ENCODE measurements around the gene PLK2.

Gene PLK2

GRCh38 chr5:58477760-58478376, 18.0 kb upstream of the PLK2 start:
- FAIRE-seq: peak; percentile 90

GRCh38 chr5:58475404-58475803, 15.5 kb upstream of the PLK2 start:
- FAIRE-seq: no peak

- no peak for FAIRE-seq
Observed at GRCh38 chr5:58469896-58470295, 10.0 kb upstream of the PLK2 start.

GRCh38 chr5:58466939-58467338, 7.1 kb upstream of the PLK2 start:
- no peak for FAIRE-seq

GRCh38 chr5:58462623-58463230, 2.8 kb upstream of the PLK2 start:
- peak; percentile 98 for FAIRE-seq

GRCh38 chr5:58462154-58462553, 2.3 kb upstream of the PLK2 start:
- no peak for FAIRE-seq

- peak; percentile 68 for FAIRE-seq
Observed at GRCh38 chr5:58460732-58461286, 923 bp upstream of the PLK2 start.

GRCh38 chr5:58459146-58460001, 512 bp downstream of the PLK2 start:
- no peak for FAIRE-seq

- FAIRE-seq: no peak
Observed at GRCh38 chr5:58458743-58459145, 1.1 kb downstream of the PLK2 start.

GRCh38 chr5:58458141-58458742, 1.6 kb downstream of the PLK2 start:
- no peak for FAIRE-seq

- FAIRE-seq: no peak
Observed at GRCh38 chr5:58457050-58457449, 2.8 kb downstream of the PLK2 start.

- no peak for FAIRE-seq
Observed at GRCh38 chr5:58456486-58456885, 3.4 kb downstream of the PLK2 start.

GRCh38 chr5:58456026-58456425, 3.9 kb downstream of the PLK2 start:
- FAIRE-seq: no peak

GRCh38 chr5:58455480-58455879, 4.4 kb downstream of the PLK2 start:
- FAIRE-seq: no peak

GRCh38 chr5:58455066-58455465, 4.8 kb downstream of the PLK2 start:
- FAIRE-seq: no peak

- FAIRE-seq: no peak
Observed at GRCh38 chr5:58454025-58454424, 5.9 kb downstream of the PLK2 start.

GRCh38 chr5:58453306-58453705, 6.6 kb downstream of the PLK2 start:
- no peak for FAIRE-seq

GRCh38 chr5:58452566-58453258, 7.2 kb downstream of the PLK2 start:
- FAIRE-seq: no peak

- no peak for FAIRE-seq
Observed at GRCh38 chr5:58451732-58452565, 7.9 kb downstream of the PLK2 start.

- no peak for FAIRE-seq
Observed at GRCh38 chr5:58450811-58451629, 8.9 kb downstream of the PLK2 start.

- no peak for FAIRE-seq
Observed at GRCh38 chr5:58450018-58450417, 9.9 kb downstream of the PLK2 start.
